NB4 (cell line): ENCODE results near the gene NXPH2.

Source experiments
- CTCF ChIP-seq: IDR thresholded peaks from one replicate; pipeline ENCODE4 v1.5.1; 2012; ENCODE audit warnings: low read depth, low read length
- POLR2A ChIP-seq: IDR thresholded peaks from 2 replicates; pipeline ENCODE4 v1.6.1; 2011; ENCODE audit warnings: mild to moderate bottlenecking; ENCODE audit not compliant: insufficient read length; ENCODE audit errors: extremely low read depth

- no peak for TF ChIP-seq CTCF
- TF ChIP-seq POLR2A = no peak
Measured at GRCh38 chr2:138720035-138720838, 60.0 kb downstream of the NXPH2 start.
